ENCODE measurements around the gene CHURC1.
A peak's percentile ranks its signal among the peaks of the same experiment; 100 is the strongest.
"Not testable (repeated sequence)": the region's sequence is repeated elsewhere in the genome, so short reads cannot be mapped to it uniquely, and the experiment has no call there.

CHURC1 gene

GRCh38 chr14:64912261-64912660 lies 2.0 kb upstream of the CHURC1 start:
- H3K9me3 ChIP-seq (ENCODE audit: control insufficient read depth, insufficient read depth, low read length), result no peaks in the 10 kb centered on the region
- H3K27me3 ChIP-seq (ENCODE audit: control insufficient read depth, insufficient read depth, low read length), result no peaks in the 10 kb centered on the region
- H3K27ac ChIP-seq (ENCODE audit: low read depth, low read length), result no peak overlapping the region
- no peaks in the 10 kb centered on the region for H3K36me3 ChIP-seq (ENCODE audit: control insufficient read depth, insufficient read depth, low read length)
- no peak overlapping the region for H3K4me3 ChIP-seq (ENCODE audit: low read depth, low read length)
- H3K4me1 ChIP-seq (ENCODE audit: control insufficient read depth, insufficient read depth, low read length), result peaks cover 5% of the 10 kb centered on the region; the same call in 1 of the 2 replicates
- no peak overlapping the region for H3K9ac ChIP-seq (ENCODE audit: low read depth, low read length)

GRCh38 chr14:64913477-64913876 lies 778 bp upstream of the CHURC1 start:
- not testable (repeated sequence) for H3K4me1 ChIP-seq (ENCODE audit: control insufficient read depth, insufficient read depth, low read length); H3K27ac ChIP-seq (ENCODE audit: low read depth, low read length); H3K9ac ChIP-seq (ENCODE audit: low read depth, low read length); H3K27me3 ChIP-seq (ENCODE audit: control insufficient read depth, insufficient read depth, low read length); H3K9me3 ChIP-seq (ENCODE audit: control insufficient read depth, insufficient read depth, low read length); H3K36me3 ChIP-seq (ENCODE audit: control insufficient read depth, insufficient read depth, low read length)
- peak overlapping the region; percentile 90; the same call in 1 of the 2 replicates for H3K4me3 ChIP-seq (ENCODE audit: low read depth, low read length)

- H3K9ac ChIP-seq (ENCODE audit: low read depth, low read length), result peak overlapping the region; percentile 97
- peaks cover 5% of the 10 kb centered on the region; the same call in 1 of the 2 replicates for H3K4me1 ChIP-seq (ENCODE audit: control insufficient read depth, insufficient read depth, low read length)
- no peaks in the 10 kb centered on the region for H3K9me3 ChIP-seq (ENCODE audit: control insufficient read depth, insufficient read depth, low read length)
- H3K4me3 ChIP-seq (ENCODE audit: low read depth, low read length), result peak overlapping the region; percentile 90
- peak overlapping the region; percentile 97 for H3K27ac ChIP-seq (ENCODE audit: low read depth, low read length)
- H3K27me3 ChIP-seq (ENCODE audit: control insufficient read depth, insufficient read depth, low read length), result no peaks in the 10 kb centered on the region
- H3K36me3 ChIP-seq (ENCODE audit: control insufficient read depth, insufficient read depth, low read length), result no peaks in the 10 kb centered on the region
Measured at GRCh38 chr14:64915029-64915424, 772 bp downstream of the CHURC1 start.

GRCh38 chr14:64915797-64916196 lies 1.5 kb downstream of the CHURC1 start:
- Histone ChIP-seq H3K36me3 (ENCODE audit: control insufficient read depth, insufficient read depth, low read length) (no peaks in the 10 kb centered on the region), H3K27ac (ENCODE audit: low read depth, low read length) (no peak overlapping the region), H3K27me3 (ENCODE audit: control insufficient read depth, insufficient read depth, low read length) (no peaks in the 10 kb centered on the region), H3K4me3 (ENCODE audit: low read depth, low read length) (no peak overlapping the region), H3K9ac (ENCODE audit: low read depth, low read length) (no peak overlapping the region), H3K4me1 (ENCODE audit: control insufficient read depth, insufficient read depth, low read length) (peaks cover 5% of the 10 kb centered on the region; the same call in 1 of the 2 replicates), H3K9me3 (ENCODE audit: control insufficient read depth, insufficient read depth, low read length) (no peaks in the 10 kb centered on the region)

- Histone ChIP-seq H3K27ac (ENCODE audit: low read depth, low read length) (no peak overlapping the region), H3K36me3 (ENCODE audit: control insufficient read depth, insufficient read depth, low read length) (no peaks in the 10 kb centered on the region), H3K4me1 (ENCODE audit: control insufficient read depth, insufficient read depth, low read length) (peaks cover 5% of the 10 kb centered on the region; the same call in 1 of the 2 replicates), H3K9me3 (ENCODE audit: control insufficient read depth, insufficient read depth, low read length) (no peaks in the 10 kb centered on the region), H3K9ac (ENCODE audit: low read depth, low read length) (no peak overlapping the region), H3K27me3 (ENCODE audit: control insufficient read depth, insufficient read depth, low read length) (no peaks in the 10 kb centered on the region), H3K4me3 (ENCODE audit: low read depth, low read length) (no peak overlapping the region)
Measured at GRCh38 chr14:64918216-64918615, 4.0 kb downstream of the CHURC1 start.

GRCh38 chr14:64919215-64919614 lies 5.0 kb downstream of the CHURC1 start:
- no peak overlapping the region for H3K27ac ChIP-seq (ENCODE audit: low read depth, low read length)
- H3K36me3 ChIP-seq (ENCODE audit: control insufficient read depth, insufficient read depth, low read length), result peaks cover 6% of the 10 kb centered on the region
- H3K27me3 ChIP-seq (ENCODE audit: control insufficient read depth, insufficient read depth, low read length), result no peaks in the 10 kb centered on the region
- no peak overlapping the region for H3K4me3 ChIP-seq (ENCODE audit: low read depth, low read length)
- no peaks in the 10 kb centered on the region for H3K9me3 ChIP-seq (ENCODE audit: control insufficient read depth, insufficient read depth, low read length)
- H3K9ac ChIP-seq (ENCODE audit: low read depth, low read length), result no peak overlapping the region
- H3K4me1 ChIP-seq (ENCODE audit: control insufficient read depth, insufficient read depth, low read length), result peaks cover 5% of the 10 kb centered on the region; the same call in 1 of the 2 replicates

- no peaks in the 10 kb centered on the region for H3K9me3 ChIP-seq (ENCODE audit: control insufficient read depth, insufficient read depth, low read length)
Measured at GRCh38 chr14:64919618-64920017, 5.4 kb downstream of the CHURC1 start.

GRCh38 chr14:64920465-64920864 lies 6.2 kb downstream of the CHURC1 start:
- Histone ChIP-seq H3K4me3 (ENCODE audit: low read depth, low read length) (no peak overlapping the region), H3K27ac (ENCODE audit: low read depth, low read length) (no peak overlapping the region), H3K9ac (ENCODE audit: low read depth, low read length) (no peak overlapping the region), H3K4me1 (ENCODE audit: control insufficient read depth, insufficient read depth, low read length) (peaks cover 2% of the 10 kb centered on the region; the same call in 1 of the 2 replicates), H3K27me3 (ENCODE audit: control insufficient read depth, insufficient read depth, low read length) (no peaks in the 10 kb centered on the region), H3K9me3 (ENCODE audit: control insufficient read depth, insufficient read depth, low read length) (no peaks in the 10 kb centered on the region), H3K36me3 (ENCODE audit: control insufficient read depth, insufficient read depth, low read length) (peaks cover 18% of the 10 kb centered on the region)

More at GRCh38 chr14:64919618-64920017, 5.4 kb downstream of the CHURC1 start:
- Histone ChIP-seq H3K4me3 (ENCODE audit: low read depth, low read length) (no peak overlapping the region), H3K36me3 (ENCODE audit: control insufficient read depth, insufficient read depth, low read length) (peaks cover 10% of the 10 kb centered on the region), H3K9ac (ENCODE audit: low read depth, low read length) (no peak overlapping the region), H3K27ac (ENCODE audit: low read depth, low read length) (no peak overlapping the region), H3K4me1 (ENCODE audit: control insufficient read depth, insufficient read depth, low read length) (peaks cover 5% of the 10 kb centered on the region; the same call in 1 of the 2 replicates), H3K27me3 (ENCODE audit: control insufficient read depth, insufficient read depth, low read length) (no peaks in the 10 kb centered on the region)

GRCh38 chr14:64923015-64923414 lies 8.8 kb downstream of the CHURC1 start:
- Histone ChIP-seq H3K4me1 (ENCODE audit: control insufficient read depth, insufficient read depth, low read length) (no peaks in the 10 kb centered on the region), H3K9ac (ENCODE audit: low read depth, low read length) (no peak overlapping the region), H3K36me3 (ENCODE audit: control insufficient read depth, insufficient read depth, low read length) (peaks cover 39% of the 10 kb centered on the region)

GRCh38 chr14:64926398-64926995 lies 12.2 kb downstream of the CHURC1 start:
- Histone ChIP-seq H3K36me3 (ENCODE audit: control insufficient read depth, insufficient read depth, low read length) (peaks cover 51% of the 10 kb centered on the region), H3K4me3 (ENCODE audit: low read depth, low read length) (no peak overlapping the region), H3K27ac (ENCODE audit: low read depth, low read length) (no peak overlapping the region), H3K9ac (ENCODE audit: low read depth, low read length) (no peak overlapping the region), H3K4me1 (ENCODE audit: control insufficient read depth, insufficient read depth, low read length) (no peaks in the 10 kb centered on the region), H3K9me3 (ENCODE audit: control insufficient read depth, insufficient read depth, low read length) (no peaks in the 10 kb centered on the region), H3K27me3 (ENCODE audit: control insufficient read depth, insufficient read depth, low read length) (no peaks in the 10 kb centered on the region)

More at GRCh38 chr14:64923015-64923414, 8.8 kb downstream of the CHURC1 start:
- Histone ChIP-seq H3K27ac (ENCODE audit: low read depth, low read length) (no peak overlapping the region), H3K4me3 (ENCODE audit: low read depth, low read length) (no peak overlapping the region), H3K9me3 (ENCODE audit: control insufficient read depth, insufficient read depth, low read length) (no peaks in the 10 kb centered on the region), H3K27me3 (ENCODE audit: control insufficient read depth, insufficient read depth, low read length) (no peaks in the 10 kb centered on the region)

GRCh38 chr14:64927031-64927430 lies 12.8 kb downstream of the CHURC1 start:
- Histone ChIP-seq H3K4me1 (ENCODE audit: control insufficient read depth, insufficient read depth, low read length) (no peaks in the 10 kb centered on the region), H3K9ac (ENCODE audit: low read depth, low read length) (no peak overlapping the region), H3K36me3 (ENCODE audit: control insufficient read depth, insufficient read depth, low read length) (peaks cover 57% of the 10 kb centered on the region), H3K27me3 (ENCODE audit: control insufficient read depth, insufficient read depth, low read length) (no peaks in the 10 kb centered on the region), H3K27ac (ENCODE audit: low read depth, low read length) (no peak overlapping the region), H3K4me3 (ENCODE audit: low read depth, low read length) (no peak overlapping the region), H3K9me3 (ENCODE audit: control insufficient read depth, insufficient read depth, low read length) (no peaks in the 10 kb centered on the region)
